ENCODE measurements around the gene COQ10A.

COQ10A gene

GRCh38 chr12:56280849-56281248 lies 14.1 kb downstream of the COQ10A start:
- TF ChIP-seq ZBTB7A (IDR thresholded peaks at IDR 0.05; ENCODE audit: low read depth): no peak
- TF ChIP-seq CEBPB (IDR thresholded peaks at IDR 0.05): no peak
- no peak for TF ChIP-seq CREB1 (IDR thresholded peaks at IDR 0.05; ENCODE audit: low read depth)
- no peak for TF ChIP-seq TEAD4 (IDR thresholded peaks at IDR 0.05)
- no peak for TF ChIP-seq YY1 (IDR thresholded peaks at IDR 0.05; ENCODE audit: low read depth)
- TF ChIP-seq RAD21 (IDR thresholded peaks at IDR 0.05; ENCODE audit: low read depth): no peak
- TF ChIP-seq REST (IDR thresholded peaks at IDR 0.05; ENCODE audit: low read depth): no peak
- no peak for TF ChIP-seq EGR1 (IDR thresholded peaks at IDR 0.05)
- no peak for TF ChIP-seq USF1 (IDR thresholded peaks at IDR 0.05)
- no peak for TF ChIP-seq TAF1 (IDR thresholded peaks at IDR 0.05; ENCODE audit: low read depth)
- TF ChIP-seq FOXM1 (IDR thresholded peaks at IDR 0.05; ENCODE audit: borderline replicate concordance, low read depth): no peak
- no peak for TF ChIP-seq EP300 (IDR thresholded peaks at IDR 0.05; ENCODE audit: borderline replicate concordance)
- no peak for TF ChIP-seq MAX (IDR thresholded peaks at IDR 0.05)
- TF ChIP-seq NFIC (IDR thresholded peaks at IDR 0.05): no peak
- no peak for TF ChIP-seq TCF12 (IDR thresholded peaks at IDR 0.05; ENCODE audit: low read depth)

DNA sequence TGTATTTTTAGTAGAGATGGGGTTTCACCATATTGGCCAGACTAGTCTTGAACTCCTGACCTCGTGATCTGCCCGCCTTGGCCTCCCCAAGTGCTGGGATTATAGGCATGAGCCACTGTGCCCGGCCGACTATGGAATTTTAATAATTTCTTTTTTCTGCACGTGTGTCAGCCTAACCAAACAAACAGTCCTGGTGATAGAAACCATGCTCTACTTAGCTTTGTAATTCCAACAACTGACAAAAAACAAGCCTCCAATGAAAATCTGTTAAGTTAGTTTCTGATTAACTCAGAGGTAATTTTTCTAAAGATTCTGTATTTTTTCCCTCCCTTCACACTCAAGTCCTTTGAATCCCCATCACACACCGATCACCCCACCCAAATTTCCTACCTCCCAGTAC lies 15.3 kb downstream of the COQ10A start:
- no peak for TF ChIP-seq TEAD4 (IDR thresholded peaks at IDR 0.05)

- TF ChIP-seq FOXM1 (IDR thresholded peaks at IDR 0.05; ENCODE audit: borderline replicate concordance, low read depth) (no peak), ZBTB7A (IDR thresholded peaks at IDR 0.05; ENCODE audit: low read depth) (no peak), EGR1 (IDR thresholded peaks at IDR 0.05) (no peak), EP300 (IDR thresholded peaks at IDR 0.05; ENCODE audit: borderline replicate concordance) (no peak), CREB1 (IDR thresholded peaks at IDR 0.05; ENCODE audit: low read depth) (no peak), TEAD4 (IDR thresholded peaks at IDR 0.05) (no peak), NFIC (IDR thresholded peaks at IDR 0.05) (no peak), MAX (IDR thresholded peaks at IDR 0.05) (no peak), TCF12 (IDR thresholded peaks at IDR 0.05; ENCODE audit: low read depth) (no peak), CEBPB (IDR thresholded peaks at IDR 0.05) (no peak), USF1 (IDR thresholded peaks at IDR 0.05) (no peak), REST (IDR thresholded peaks at IDR 0.05; ENCODE audit: low read depth) (no peak), RAD21 (IDR thresholded peaks at IDR 0.05; ENCODE audit: low read depth) (no peak), TAF1 (IDR thresholded peaks at IDR 0.05; ENCODE audit: low read depth) (no peak), YY1 (IDR thresholded peaks at IDR 0.05; ENCODE audit: low read depth) (no peak)
Measured at GRCh38 chr12:56282579-56282978, 15.8 kb downstream of the COQ10A start.

DNA sequence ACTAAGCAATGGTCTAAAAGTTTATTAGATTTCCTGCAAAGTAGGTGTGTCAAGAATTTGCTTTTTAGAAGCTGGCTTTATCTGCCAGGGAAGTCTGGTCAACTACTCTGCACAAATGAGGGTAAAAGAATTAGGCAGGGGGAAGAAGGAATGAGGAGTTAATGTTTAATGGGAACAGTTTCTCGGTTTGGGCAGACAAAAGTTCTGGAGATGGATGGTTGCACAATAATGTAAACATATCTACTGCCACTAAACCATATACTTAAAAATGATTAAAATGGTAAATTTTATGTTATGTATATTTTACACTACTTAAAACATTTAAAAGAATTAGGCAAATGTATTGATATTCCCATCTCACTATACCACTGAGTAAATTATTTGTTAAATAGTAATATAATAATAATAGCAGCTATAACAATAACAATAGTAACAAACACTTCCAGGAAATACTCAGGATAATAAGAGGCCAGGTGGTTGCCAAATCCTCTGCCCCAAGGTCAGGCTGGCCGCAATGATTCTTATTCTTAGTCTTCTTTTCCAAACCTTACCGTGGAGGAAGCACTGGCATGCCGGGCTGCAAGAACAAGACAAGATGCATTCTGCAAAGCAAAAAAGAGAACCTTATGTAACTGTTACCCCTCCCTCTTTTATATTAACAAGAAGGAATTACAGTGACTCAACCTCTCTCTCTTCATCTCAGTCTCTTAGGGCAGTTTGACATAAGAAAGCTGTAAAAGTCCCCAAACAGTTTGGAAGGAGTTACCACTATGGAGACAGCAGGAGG lies 19.5 kb downstream of the COQ10A start:
- TF ChIP-seq RAD21 (IDR thresholded peaks at IDR 0.05; ENCODE audit: low read depth): no peak

- TF ChIP-seq EP300 (IDR thresholded peaks at IDR 0.05; ENCODE audit: borderline replicate concordance): no peak
- TF ChIP-seq EGR1 (IDR thresholded peaks at IDR 0.05): no peak
- no peak for TF ChIP-seq FOXM1 (IDR thresholded peaks at IDR 0.05; ENCODE audit: borderline replicate concordance, low read depth)
Measured at GRCh38 chr12:56288705-56289387, 22.1 kb downstream of the COQ10A start.

DNA sequence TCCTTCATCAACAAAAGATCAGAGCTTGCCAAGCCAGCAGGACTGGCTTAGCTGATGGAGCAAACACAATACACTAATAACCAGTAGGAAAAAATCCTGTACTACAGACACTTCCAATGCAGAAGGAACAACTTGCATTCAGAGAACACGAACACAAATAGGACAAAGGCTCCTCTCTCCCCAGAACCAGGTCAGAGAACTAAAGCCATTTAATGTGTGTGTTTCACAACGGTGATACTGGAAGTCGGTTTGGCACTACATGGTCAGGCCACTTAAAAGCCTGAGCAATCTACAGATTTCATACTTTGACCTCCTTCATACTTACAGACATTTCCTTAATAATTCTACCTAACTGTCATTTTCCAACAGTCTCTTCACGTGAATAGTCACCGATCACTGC lies 27.1 kb downstream of the COQ10A start:
- no peak for TF ChIP-seq MAX (IDR thresholded peaks at IDR 0.05)
- TF ChIP-seq NFIC (IDR thresholded peaks at IDR 0.05): no peak

Measured in Ishikawa (cell line).